IPS-18c (cell line): Measurements from ENCODE around the gene PLD5.
"Not testable (repeated sequence)": the region's sequence is repeated elsewhere in the genome, so short reads cannot be mapped to it uniquely, and the experiment has no call there.

Source experiments
- H3K4me3 ChIP-seq: 2 replicates; pipeline ENCODE4 v1.7.0; 2013; ENCODE audit warnings: low read depth, mild to moderate bottlenecking, low read length, moderate library complexity; ENCODE audit not compliant: insufficient read depth
- H3K9me3 ChIP-seq: one replicate; pipeline ENCODE4 v1.6.1; 2013; ENCODE audit warnings: mild to moderate bottlenecking, low read length, moderate library complexity; ENCODE audit not compliant: control insufficient read depth, insufficient read depth

Gene PLD5

DNA sequence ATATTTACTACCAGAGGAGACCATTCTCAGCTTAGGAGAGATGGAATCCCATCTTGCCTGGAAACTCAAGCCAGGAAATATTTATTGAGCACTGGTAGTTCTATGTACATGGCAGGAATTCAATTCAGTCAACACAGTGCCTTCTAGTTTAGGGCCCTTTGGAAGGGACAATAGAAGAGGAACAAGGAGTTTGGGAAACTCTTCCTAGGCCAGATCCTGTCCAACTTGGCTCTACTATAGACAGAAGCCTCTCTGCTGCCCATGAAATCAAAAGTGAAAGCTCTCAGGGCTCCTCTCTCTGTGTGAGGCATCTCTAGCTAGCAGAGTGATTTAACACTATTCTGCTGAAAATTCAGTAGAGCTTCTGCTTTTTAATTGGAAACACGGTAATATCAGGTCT is 281.0 kb downstream of the PLD5 start:
- no peaks in the 10 kb centered on the region for H3K9me3 ChIP-seq
- no peak overlapping the region for H3K4me3 ChIP-seq

DNA sequence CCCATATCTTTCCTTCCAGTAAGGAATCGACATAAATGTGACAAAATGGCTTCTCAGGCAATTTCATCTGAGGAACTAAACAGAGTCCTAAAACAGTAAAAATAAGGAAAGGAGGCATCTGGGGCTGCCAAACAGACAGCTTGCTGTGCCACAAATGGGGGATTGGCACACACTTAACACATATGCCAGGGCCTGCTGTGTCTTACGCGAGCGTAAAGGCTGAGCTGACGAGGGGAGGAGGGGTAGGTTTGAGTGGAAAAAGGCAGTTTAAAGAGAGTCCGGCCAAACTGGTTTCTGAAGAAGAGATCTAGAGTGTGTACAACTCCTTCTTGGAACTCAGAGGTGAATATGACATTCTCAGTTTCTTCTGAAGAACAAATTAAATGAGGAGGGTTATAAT is 281.5 kb downstream of the PLD5 start:
- no peak overlapping the region for H3K4me3 ChIP-seq

DNA sequence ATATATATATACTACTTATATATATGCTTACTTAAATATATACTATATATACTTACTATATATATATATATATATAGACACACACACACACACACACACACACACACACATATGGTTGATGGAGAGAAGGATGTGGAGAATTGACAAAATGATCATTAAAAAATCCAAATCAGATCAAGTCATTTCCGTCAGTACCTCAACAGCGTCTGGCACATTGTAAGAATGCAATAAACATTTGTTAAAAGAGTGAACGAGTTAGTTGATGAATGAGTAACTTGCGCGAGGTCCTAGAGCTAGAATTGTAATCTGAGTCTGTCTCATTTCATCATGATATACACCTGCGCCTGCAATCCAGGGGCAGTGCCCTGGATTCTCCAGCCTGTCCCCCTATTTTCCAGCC is 282.6 kb downstream of the PLD5 start:
- Histone ChIP-seq H3K9me3 (peaks cover 3% of the 10 kb centered on the region), H3K4me3 (no peak overlapping the region)

More for the DNA sequence above, 281.5 kb downstream of the PLD5 start:
- no peaks in the 10 kb centered on the region for H3K9me3 ChIP-seq

DNA sequence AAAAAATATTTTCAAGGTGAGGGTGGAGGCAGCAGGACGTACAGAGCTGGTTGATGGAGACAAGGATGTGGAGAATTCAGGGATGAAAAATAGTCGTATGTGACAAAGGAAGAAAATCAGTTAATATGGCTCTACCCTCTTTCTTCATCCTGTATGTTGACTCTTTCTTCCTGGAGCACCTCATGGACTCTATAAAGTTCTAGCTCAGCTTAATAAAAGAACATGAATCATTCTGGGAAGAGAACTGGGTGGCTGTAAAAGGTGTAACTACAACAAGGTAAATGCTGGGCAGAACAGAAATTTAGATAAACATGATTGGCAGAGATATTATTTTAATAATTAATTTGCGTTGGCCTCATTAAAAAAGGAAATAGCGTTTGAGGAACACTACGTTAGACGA is 283.8 kb downstream of the PLD5 start:
- peaks cover 3% of the 10 kb centered on the region for H3K9me3 ChIP-seq
- H3K4me3 ChIP-seq = no peak overlapping the region

DNA sequence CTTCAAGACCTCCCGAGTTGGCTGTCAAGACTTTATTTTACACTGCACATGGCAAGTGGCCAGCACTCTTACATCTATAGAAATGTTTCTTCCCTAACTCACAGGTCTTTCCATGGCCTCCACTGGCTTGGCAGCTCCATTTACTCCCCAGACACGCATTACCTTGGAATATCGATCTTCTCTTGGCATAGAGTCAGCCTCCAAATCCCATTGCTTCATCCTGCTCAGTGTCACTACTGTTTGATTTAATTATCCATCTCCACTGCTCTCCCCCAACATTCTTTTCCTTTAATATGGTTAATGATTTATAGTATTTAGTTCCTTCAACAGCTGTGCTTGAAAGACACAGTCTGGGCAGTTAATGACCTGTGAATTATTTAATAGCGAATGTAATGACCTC is 284.4 kb downstream of the PLD5 start:
- H3K9me3 ChIP-seq = peaks cover 3% of the 10 kb centered on the region
- no peak overlapping the region for H3K4me3 ChIP-seq

DNA sequence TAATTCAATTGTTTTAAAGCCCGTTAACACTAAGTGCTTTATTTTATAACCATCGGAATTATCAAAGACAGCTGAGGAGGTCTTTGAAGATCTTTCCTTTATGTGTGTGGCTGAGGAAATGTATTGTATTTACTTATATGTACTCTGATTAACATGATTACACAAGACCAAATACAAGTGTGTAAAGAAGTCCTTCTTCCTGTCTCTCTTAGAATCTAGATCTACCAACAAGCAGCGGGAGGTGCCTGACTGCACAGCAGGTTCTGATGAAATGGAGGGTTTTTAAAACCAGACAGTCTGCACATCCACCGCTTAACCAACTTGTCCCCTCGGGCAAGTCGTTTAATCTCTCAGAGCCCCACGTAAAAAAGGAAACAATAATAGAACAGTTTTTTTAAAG is 285.1 kb downstream of the PLD5 start:
- Histone ChIP-seq H3K9me3 (peaks cover 3% of the 10 kb centered on the region), H3K4me3 (no peak overlapping the region)

DNA sequence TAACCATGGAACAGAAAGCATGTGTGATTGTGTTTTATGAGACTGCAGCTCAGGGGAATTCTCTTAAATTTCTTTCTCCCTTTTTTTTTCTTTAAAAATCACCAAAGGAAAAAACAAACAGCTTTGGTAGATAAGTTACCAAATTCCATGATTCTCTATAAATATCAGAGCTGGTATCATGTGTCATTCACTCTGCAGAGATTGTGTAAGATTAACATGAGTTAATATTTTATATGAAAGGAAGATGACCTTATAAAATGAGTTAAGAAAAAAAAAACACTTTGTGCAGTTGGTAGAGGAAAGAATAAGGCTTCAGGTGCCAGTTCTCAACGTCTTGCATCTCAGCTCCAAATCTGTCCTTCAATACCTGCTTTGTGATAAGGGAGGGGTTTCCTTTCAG is 287.4 kb downstream of the PLD5 start:
- Histone ChIP-seq H3K9me3 (peaks cover 3% of the 10 kb centered on the region), H3K4me3 (no peak overlapping the region)

DNA sequence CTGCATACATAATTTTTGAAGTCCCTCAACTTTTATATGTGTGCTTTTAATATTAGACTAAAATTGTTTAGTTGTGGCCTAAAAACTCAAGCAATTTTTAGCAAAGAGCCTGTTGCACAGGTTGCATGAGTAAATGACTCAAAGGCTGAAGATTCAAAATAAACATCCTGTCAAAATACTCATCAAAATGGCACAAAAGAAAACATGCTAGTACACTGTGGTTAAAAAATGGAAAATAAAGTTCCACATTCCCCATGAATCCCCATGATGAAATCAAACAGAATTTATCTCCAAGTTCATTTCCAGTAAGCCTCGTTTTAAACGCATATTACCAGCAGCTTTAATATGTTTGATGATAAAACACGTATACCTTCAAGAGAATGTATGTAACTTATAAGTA is 295.5 kb downstream of the PLD5 start:
- H3K9me3 ChIP-seq = no peaks in the 10 kb centered on the region
- H3K4me3 ChIP-seq = no peak overlapping the region

DNA sequence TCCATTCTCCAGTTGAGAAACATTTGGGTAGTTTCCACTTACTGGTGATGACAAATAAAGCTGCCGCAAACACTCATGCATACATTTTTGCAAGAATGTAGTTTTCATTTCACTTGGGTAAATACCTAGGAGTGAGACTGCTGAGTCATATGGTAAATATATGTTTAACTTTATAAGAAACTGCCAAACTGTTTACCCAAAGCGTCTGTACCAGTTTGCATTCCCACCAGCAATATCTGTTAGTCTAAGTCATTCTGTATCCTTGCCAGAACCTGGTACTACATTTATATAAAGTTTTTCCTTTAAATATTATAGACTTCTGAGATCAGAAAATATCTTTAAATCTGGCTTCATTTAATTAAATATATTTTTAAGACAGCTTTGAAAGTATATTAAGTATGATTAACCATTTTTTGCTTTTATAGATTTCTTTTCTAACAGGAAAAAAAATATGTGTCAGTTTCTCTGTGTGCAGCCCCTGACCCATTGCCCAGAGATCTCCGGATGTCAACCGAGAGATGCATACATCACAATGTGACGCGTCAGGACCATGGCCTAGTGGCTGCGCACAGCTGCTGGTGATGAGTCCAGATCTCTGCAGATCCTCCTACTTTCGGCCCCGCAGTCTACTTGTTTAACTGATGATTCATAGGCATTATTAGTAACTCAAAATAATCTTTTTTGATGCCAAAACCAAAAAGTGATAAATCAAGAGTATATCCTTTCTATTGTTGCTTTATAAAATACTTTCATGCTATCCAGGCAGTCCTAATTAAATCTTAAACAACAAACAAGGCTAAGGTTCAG is 298.5 kb downstream of the PLD5 start:
- H3K4me3 ChIP-seq = no peak overlapping the region
- H3K9me3 ChIP-seq = no peaks in the 10 kb centered on the region

DNA sequence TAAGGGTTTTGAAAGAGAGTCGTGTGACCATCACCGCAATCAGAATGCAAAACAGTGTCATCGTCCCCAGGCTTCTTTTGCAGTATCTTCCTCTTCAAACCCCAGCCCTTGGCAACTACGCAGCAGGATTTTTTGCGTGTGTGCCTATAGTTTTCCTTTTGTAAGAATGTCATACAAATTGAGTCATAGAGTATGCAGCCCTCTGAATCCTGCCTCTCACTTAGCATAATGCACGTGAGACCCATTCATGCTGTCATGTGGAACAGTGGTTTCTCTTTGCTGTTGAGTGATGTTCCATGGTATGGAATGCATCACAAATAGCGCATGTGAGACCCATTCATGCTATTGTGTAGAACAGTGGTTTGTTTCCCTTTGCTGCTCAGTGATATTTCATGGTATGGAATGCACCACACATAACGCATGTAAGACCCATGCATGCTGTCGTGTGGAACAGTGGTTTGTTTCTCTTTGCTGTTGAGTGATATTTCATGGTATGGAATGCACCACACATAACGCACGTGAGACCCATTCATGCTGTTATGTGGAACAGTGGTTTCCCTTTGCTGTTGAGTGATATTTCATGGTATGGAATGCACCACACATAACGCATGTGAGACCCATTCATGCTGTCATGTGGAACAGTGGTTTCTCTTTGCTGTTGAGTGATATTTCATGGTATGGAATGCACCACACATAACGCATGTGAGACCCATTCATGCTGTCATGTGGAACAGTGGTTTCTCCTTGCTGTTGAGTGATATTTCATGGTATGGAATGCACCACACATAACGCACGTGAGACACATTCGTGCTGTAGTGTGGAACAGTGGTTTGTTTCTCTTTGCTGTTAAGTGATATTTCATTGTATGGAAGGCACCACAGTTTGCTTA is 299.4 kb downstream of the PLD5 start:
- H3K9me3 ChIP-seq, H3K4me3 ChIP-seq: not testable (repeated sequence)

DNA sequence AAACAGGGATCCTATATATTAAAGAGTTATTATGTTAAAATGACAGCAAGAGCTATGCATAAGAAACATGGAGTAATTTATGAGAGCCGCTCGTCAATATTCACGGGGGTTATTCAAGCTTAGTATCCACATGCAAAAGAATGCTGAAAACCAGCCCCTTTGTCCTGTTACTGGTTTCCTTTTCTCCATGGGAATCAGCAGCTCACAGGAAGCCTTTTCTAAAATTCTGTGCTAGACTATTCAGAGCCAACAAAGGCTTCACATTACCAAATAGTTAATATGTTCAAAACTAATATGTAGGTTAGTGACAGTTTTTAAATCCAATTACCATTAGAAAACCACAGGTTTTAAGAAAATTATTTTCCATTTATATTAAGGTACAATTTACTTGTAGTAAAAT is 300.0 kb downstream of the PLD5 start:
- Histone ChIP-seq H3K9me3 (no peaks in the 10 kb centered on the region), H3K4me3 (no peak overlapping the region)

DNA sequence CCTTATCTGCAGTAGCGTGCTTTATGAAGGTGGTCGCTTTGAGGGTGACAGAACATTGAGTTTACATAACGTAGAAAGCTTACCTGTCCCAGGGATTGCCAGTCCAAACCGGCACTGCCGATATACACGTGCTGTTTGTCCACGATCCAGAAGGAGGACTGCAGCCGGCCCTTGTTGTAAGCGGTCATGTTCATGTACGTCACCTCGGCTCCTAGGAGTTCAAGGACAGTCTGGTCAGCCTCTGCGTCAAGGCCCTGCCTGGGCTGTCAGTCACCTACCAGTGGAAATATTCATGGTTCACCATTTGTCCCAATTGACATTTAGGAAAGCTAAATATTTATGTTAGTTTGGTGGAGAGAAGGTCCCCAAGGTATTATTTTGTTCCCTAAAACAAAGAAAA is 304.6 kb downstream of the PLD5 start:
- no peak overlapping the region for H3K4me3 ChIP-seq
- no peaks in the 10 kb centered on the region for H3K9me3 ChIP-seq

DNA sequence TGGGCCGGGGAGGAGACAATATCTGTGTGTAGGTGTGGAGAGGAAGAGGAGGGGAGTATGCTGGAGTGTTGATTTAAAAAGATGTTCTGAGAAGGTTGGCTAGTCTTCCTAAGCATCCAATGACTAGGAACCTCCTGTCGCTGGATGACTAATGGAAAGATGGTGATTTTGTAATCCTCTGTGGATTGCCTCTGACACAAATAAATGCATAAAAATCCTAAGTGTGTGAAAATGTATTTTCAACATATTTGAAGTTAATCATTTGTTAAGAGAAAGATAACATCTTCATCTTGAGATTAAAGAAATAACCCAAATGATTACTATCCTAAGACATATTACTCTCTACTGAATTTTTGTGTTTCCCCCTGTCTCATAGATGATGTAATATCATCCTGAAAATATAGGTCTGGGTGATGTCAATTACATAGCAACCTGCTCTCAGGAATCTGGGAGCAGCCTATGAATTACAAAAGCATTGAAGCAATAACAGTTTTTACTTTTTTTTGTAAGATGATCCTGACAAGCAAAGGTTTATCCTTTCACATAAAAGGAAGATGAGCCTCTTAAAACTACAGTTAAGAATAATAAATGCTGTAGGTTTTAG is 305.1 kb downstream of the PLD5 start:
- Histone ChIP-seq H3K4me3 (no peak overlapping the region), H3K9me3 (no peaks in the 10 kb centered on the region)

DNA sequence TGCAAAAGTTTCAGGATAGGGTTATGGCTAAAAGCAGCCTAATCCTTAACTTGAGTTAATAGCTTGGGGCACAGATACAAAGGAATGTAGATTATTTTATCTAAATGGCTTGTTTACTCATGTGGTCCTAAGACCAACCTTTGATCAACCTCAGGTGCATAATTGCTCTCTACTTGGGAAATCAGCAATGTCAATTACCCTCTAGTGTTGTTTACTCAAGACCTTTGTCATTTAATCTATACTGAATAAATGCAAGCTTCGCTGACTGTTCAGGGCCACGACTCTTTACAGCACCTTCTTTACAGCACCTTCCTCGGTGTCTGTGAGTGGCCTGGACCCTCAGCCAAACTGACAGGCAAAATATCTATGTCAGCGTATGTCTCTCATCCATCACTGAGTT is 308.1 kb downstream of the PLD5 start:
- Histone ChIP-seq H3K4me3 (no peak overlapping the region), H3K9me3 (no peaks in the 10 kb centered on the region)

DNA sequence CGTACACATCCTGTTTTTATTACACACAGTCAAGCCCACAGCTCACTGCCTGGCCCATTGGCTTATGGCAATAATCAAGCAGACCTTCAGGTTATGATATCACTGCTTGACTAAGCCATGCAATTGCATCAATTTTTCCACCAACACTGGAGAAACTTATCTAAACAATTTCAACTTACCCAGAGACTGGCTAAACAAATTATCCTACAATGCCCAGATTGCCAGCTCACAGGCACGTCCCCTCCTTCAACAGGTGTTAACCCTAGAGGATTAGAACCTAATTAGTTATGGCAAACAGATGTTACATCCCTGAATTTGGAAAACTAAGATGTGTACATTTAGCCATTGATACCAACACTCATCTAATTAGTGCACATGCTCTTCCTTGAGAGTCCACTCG is 310.0 kb downstream of the PLD5 start:
- not testable (repeated sequence) for H3K4me3 ChIP-seq, H3K9me3 ChIP-seq

DNA sequence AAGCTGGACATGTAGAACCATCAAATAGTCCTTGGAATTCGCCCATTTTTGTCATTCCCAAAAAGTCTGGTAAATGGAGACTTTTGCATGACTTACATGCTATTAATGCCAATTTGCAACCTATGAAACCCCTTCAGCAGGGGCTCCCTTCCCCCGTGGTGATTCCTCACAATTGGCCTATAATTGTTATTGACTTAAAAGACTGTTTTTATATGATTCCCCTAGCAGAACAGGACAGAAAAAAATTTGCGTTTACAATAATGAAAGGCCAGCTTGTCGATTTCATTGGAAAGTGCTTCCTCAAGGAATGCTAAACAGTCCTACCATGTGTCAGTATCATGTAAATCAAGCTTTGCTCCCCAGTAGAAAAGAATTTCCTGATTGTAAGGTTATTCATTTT is 311.5 kb downstream of the PLD5 start:
- not testable (repeated sequence) for H3K4me3 ChIP-seq

DNA sequence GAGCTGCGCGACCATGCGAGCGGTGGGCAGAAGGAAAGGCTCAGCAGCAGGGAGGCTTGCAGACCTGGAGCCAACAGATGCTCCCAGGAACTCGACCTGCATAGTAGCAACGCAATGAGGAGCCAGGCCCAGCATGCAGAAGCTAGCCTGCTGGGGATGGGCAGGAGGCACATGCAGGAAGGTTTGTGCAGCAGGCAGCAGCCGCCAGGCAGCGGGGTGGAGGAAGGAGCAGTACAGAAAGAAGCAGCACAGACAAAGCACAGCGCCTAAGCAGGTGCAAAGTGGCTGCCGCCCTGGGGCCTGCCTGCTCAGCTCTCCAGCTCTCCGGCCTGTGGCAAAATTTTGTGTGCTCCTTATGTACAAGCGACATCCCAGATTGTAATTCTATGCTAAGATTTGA is 312.1 kb downstream of the PLD5 start:
- Histone ChIP-seq H3K4me3 (no peak overlapping the region), H3K9me3 (no peaks in the 10 kb centered on the region)

More for the DNA sequence above, 311.5 kb downstream of the PLD5 start:
- H3K9me3 ChIP-seq = not testable (repeated sequence)
